GM18868 (cell line): ENCODE results near the gene ZNF100.
"Not testable (repeated sequence)": the region's sequence is repeated elsewhere in the genome, so short reads cannot be mapped to it uniquely, and the experiment has no call there.

Source experiments
- ATAC-seq: cut with Tn5 transposase; IDR thresholded peaks from one replicate; pipeline ENCODE4 v1.9.1; 2021; ENCODE audit warnings: mild to moderate bottlenecking, moderate library complexity; ENCODE audit not compliant: unreplicated experiment

The ZNF100 gene

DNA sequence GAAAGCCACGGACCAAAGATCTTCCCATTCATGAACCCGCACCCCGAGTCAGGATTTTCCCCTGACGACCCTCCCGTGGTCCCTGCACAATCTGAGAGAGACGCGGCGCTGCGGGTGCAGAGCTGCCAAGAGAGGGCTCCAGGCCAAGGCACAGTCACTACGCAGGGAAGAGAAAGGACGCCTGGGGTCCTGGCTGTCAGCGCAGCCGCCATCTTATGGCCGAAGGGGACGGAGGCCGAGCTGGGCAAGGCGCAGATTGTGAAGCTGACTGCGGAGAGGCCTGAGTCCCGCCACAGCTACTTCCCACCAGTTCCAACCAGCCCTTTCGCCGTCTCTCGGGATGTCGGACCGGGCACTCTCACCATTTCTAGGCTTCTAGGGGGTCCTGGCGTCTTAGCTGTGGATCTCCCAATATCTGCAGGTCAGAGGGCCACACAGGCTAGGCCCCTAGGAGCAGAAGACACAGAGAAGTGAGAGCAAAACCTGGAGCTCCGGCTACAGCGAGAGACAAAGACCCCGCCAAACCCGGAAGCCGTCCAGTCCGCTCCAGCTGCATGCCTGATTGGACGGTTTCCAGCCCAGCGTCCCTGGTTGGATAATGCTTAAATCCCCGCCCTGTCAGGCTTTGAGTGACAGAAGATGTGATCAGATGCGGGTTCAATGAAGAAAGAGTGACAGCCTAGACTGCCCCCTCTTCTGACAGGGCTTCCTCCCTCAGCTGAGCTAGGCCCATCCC lies at the start of gene ZNF100:
ZNF100 (minus strand) TSS at position 515 of the 736 bp plus-strand sequence; CDS start at position 365, 150 bp downstream.
- peak; percentile 95 for ATAC-seq

DNA sequence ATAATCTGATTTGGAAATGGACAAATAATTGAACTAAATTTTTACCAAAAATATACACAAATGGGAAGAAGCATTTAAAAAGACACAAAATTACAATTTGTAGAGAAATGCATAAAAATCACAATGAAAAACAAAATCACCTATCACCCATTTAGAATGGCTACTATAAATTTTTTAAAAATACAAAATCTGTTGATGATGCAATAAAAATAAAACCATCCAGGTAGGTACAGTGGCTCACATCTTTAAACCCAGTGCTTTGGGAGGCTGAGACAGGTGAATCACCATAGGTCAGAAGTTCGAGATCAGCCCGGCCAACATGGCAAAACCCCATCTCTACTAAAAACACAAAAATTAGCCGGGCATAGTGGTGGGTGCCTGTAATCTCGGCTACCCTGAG lies 45.1 kb upstream of the ZNF100 start:
- no peak for ATAC-seq

DNA sequence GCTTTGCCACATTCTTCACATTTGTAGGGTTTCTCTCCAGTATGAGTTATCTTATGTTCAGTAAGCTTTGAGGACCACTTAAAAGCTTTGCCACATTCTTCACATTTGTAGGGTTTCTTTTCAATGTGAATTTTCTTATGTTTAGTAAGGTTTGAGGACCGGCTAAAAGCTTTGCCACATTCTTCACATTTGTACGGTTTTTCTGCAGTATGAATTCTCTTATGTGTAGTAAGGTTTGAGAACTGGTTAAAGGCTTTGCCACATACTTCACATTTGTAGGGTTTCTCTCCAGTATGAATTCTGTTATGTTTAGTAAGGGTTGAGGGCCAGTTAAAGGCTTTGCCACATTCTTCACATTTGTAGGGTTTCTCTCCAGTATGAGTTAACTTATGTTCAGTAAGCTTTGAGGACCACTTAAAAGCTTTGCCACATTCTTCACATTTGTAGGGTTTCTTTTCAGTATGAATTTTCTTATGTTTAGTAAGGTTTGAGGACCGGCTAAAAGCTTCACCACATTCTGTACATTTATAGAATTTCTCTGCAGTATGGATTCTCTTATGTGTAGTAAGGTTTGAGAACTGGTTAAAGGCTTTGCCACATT lies 41.1 kb upstream of the ZNF100 start:
- ATAC-seq, result not testable (repeated sequence)

DNA sequence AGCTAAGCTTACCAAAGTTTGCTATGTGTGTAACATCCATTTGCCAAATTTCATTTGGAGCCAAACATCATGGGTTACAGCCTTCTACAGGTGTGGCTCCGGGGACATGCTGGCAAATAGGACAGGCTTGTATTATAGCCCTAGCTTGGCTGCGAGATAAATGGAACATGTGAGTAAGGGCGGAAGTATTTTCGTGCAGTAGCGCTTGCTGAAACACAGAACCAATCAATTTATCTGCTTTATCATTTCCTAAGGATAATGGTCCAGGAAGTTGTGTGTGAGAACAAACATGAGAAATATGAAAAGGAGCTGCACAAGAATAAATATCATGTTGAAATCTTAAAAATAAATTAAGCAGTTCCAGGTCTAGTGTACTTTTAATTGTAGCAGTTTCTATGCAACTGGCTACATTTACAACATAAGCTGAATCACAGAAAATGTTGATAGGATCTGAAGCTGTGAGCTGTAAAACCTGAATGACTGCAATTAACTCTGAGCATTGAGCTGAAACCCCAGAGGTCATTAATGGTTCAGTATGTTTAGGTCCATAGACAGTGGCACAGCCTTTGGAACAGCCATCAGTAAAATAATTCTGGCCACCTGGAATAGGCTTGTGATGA lies 22.2 kb upstream of the ZNF100 start:
- no peak for ATAC-seq

DNA sequence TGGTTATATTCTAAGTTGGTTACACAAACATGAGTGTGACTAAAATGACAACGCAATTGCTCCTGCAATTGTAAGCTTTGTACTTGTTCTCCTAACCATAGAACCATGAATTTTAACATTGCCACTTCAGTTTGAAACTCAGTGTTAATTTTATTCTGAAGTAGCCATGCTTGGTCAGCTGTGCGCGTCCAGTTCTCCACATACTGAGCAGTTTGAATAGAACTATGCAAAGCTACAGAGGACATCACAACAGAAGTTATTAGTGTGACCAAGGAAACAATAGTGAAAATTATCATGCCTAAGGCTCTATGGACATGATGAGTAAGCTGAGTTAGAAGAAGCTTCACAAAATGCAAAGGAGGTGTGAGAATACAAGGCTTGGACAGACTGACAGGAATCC lies 19.6 kb upstream of the ZNF100 start:
- no peak for ATAC-seq

DNA sequence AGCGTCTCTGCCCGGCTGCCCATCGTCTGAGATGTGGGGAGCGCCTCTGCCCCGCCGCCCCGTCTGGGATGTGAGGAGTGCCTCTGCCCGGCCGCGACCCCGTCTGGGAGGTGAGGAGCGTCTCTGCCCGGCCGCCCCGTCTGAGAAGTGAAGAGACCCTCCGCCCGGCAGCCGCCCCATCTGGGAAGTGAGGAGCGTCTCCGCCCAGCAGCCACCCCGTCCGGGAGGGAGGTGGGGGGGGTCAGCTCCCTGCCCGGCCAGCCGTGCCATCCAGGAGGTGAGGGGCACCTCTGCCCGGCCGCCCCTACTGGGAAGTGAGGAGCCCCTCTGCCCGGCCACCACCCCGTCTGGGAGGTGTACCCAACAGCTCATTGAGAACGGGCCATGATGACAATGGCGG lies 8.4 kb upstream of the ZNF100 start:
- ATAC-seq, result not testable (repeated sequence)

DNA sequence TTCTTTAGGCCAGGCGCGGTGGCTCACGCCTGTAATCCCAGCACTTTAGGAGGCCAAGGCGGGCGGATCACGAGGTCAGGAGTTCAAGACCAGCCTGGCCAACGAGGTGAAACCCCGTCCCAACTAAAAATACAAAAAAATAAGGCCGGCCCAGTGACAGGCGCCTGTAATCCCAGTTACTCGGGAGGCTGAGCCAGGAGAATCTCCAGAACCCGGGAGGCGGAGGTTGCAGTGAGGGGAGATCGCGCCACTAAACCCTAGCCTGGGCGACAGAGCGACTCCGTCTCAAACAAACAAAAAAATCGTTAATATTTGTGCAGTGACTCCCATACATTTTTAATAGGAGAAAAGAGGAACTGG lies 694 bp downstream of the ZNF100 start:
- ATAC-seq, result peak; percentile 2

DNA sequence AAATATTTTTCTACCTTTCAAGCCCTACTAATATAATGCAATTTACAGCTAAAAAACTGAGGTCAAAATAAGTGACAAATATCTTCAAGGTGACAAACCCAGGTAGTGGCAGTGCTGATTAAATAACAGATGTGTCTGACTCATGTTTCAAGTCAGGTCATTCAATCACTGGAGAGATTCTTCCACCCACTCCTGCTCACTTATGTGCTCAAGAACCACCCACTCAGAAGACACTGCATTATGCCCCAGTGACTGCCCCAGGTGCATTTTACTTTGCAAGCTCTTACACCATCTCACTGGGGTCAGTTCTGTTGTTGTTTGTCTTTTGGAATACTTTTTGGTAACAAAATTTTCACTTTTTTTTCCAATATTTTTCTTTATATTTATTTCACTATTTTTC lies 2.2 kb downstream of the ZNF100 start:
- no peak for ATAC-seq

DNA sequence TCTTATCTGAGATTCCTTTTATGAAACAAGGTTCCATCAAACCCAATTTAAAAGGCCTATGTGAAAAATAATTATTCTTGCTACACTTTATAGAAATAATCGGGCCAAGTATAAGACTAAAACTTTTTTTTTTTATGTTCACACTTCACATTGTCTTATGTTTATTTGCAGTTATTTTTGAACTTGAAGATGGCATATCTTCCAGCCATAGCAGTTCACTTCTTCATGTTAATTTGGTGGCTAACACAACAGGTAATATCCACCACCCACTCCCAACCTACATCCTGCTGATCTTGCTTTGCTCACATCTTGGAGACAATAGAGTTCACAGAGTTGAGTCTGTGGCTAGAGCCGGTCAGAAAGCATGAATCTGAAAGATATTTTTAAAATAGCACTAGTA lies 5.8 kb downstream of the ZNF100 start:
- not testable (repeated sequence) for ATAC-seq

DNA sequence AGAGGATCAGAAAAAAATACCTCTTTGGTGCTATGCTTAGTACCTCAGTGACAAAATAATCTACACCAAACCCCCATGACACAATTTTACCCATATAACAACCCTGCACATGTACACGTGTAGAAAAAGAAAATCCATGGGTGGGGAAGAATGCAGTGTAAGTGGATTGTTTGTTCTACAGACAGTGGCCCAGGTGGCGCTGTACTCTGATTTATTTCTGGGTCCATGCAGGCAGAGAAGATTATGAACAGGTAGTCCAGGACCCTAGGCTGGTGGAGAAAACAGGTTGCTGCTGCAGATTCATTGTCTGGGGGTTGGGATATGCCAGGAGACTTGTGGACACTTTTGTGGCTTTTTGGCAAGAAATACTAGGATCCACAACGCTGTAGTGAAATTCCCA lies 9.1 kb downstream of the ZNF100 start:
- ATAC-seq, result no peak

DNA sequence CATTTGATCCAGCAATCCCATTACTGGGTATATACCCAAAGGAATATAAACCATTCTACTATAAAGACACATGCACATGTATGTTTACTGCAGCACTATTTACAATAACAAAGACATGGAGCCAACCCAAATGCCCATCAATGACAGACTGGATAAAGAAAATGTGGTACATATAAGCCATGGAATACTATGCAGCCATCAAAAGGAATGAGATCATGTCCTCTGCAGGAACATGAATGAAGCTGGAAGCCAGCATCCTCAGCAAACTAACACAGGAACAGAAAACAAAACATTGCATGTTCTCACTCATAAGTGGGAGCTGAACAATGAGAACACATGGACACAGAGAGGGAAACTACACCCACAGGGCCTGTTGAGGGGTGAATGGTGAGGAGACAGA lies 11.8 kb downstream of the ZNF100 start:
- ATAC-seq, result not testable (repeated sequence)

DNA sequence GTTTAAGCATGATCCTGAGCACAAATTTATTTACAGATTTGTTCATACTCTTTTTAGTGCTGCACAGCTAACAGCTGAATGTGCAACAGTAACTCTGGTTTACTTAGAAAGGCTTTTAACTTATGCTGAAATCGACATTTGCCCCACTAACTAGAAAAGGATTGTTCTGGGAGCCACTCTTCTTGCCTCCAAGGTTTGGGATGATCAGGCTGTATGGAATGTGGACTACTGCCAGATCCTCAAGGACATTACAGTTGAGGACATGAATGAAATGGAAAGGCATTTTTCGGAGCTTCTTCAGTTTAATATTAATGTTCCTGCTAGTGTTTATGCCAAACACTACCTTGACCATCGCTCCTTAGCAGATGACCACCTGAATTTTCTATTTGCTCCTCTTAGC lies 16.0 kb downstream of the ZNF100 start:
- ATAC-seq, result no peak

DNA sequence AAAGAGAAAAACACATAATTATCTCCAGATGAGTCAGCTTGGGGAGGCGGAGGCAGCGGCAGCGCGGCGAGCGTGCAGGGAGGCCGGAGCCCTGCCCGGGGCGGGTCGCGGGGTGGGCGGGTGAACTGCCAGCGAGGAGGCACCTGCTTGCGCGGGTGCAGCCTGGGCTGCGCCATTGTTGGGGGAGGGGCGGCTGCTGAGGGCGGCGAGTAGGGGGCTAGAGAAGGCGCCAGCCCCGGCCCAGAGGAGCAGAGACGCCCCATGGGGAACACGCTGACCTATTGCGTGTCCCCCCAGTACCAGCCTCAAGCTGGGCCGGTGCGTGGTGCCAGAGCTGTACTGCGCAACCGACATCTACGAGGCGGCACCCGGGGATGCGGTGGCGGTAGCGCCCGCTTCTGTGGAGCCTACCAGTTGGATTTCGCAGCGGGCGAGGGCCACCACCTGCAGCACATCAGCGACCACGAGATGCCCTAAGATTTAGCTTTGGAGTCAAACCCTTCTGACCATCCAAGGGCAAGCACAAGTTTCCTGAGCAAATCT lies 16.7 kb downstream of the ZNF100 start:
- no peak for ATAC-seq

DNA sequence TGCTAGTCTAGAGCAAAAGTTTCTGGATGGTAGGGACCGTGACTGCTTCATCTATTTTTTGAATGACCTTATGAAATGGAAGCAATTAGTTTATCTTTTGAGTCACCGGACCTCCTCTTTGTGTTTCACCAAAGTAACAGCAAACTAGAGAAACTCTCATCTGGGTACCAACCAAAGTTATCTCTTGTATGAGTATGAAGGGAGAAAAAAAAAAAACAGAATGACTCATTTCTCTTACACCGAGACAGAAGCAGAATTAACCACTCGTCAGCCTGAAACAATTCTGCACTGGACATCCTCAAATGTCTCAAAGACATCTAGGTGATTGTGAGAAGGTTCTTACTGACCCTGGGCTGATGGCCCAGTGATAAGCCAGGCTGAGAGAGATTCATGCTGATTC lies 18.3 kb downstream of the ZNF100 start:
- no peak for ATAC-seq

DNA sequence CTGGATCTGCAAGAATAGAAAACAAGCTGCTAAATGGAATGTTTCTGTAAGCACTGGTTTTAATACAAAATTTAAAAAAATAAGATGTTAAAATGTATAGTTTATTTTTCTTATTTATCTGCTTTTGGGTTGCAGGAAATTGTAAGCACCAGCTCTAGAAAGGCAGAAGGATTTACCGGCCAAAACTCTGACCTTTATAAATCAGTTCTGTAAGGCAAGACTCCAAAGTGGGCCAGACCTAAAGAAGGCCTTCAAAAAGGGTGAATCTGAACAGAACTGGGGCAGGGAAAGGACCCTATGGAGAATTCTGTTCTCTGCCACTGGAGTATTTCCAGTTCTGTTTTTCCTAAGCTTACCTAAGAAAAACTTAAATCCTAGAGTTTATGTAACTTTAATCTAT lies 19.3 kb downstream of the ZNF100 start:
- ATAC-seq, result no peak

DNA sequence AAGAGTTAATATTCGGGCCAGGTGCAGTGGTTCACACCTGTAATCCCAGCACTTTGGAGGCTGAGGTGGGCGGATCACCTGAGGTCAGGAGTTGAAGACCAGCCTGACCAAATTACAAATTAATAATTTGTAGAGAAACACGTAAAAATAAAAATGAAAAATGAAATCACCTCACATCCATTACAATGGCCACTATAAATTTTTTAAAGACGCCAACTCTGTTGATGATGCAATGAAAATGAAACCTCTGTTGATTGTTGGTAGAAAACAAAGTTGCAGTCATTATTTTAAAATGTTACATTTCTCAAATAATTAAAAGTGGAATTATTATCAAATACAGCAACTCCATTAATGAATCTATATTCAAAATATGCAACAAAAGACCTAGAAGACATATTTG lies 26.8 kb downstream of the ZNF100 start:
- no peak for ATAC-seq

DNA sequence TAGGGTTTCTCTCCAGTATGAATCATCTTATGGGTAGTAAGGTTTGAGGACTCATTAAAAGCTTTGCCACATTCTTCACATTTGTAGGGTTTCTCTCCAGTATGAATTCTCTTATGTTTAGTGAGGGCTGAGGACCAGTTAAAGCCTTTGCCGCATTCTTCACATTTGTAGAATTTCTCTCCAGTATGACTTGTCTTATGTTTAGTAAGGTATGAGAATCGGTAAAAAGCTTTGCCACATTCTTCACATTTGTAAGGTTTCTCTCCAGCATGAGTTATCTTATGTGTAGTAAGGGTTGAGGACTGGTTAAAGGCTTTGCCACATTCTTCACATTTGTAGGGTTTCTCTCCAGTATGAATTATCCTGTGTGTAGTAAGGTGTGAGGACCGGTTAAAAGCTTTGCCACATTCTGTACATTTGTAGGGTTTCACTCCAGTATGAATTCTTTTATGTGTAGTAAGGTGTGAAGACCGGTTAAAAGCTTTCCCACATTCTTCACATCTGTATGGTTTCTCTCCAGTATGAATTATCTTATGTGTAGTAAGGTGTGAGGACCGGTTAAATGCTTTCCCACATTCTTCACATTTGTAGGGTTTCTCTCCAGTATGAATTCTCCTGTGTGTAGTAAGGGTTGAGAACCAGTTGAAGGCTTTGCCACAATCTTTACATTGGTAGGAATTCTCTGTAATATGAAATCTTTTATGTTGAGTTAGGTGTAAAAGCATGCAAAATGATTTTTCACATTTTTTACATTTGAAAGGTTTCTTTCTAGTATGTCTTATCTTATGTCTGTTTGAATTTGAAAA lies 40.2 kb downstream of the ZNF100 start:
- ATAC-seq, result not testable (repeated sequence)

DNA sequence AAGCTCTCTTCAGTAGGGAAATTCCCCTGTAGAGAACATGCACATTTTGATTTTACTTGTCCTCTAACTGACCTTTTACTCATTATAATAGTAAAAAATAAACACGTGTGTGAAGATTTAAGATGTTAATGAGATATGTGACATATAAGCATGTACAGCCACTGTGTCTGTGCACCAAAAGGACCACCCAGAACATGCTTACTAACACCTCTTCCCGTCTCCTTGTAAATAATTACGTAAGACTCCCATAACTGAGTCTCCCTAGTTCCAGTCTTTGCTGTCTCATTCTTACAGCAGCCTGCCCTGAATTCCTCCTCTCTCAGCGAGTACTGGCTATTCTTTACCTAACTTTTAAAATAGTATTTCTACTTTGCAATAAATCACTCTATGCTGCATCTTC lies 53.6 kb downstream of the ZNF100 start:
- no peak for ATAC-seq

DNA sequence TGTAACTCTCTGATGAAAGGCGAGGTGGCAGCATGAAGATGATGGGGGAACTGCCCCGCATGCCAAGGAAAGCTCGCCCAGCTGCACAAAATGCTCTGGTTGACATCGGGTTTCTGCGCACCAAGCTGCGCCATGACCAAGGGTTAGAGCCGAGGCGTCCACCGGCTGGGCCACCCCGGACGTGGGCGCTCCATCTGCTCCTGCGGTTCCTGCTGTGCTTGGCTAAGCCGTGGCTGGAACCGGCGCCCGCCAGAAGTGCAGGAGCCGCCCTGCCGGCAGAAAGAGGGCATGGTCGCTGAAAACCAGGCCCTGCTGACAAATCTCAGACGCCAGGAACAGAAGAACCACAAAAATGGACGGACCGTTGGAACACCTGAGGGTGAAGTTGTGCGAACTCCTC lies 57.9 kb downstream of the ZNF100 start:
- no peak for ATAC-seq

DNA sequence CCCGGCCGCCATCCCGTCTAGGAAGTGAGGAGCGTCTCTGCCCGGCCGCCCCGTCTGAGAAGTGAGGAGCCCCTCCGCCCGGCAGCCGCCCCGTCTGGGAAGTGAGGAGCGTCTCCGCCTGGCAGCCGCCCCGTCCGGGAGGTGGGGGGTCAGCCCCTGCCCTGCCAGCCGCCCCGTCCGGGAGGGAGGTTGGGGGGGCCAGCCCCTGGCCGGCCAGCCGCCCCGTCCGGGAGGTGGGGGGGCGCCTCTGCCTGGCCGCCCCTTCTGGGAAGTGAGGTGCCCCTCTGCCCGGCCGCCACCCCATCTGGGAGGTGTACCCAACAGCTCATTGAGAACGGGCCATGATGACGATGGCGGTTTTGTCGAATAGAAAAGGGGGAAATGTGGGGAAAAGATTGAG lies 59.5 kb downstream of the ZNF100 start:
- ATAC-seq, result not testable (repeated sequence)

DNA sequence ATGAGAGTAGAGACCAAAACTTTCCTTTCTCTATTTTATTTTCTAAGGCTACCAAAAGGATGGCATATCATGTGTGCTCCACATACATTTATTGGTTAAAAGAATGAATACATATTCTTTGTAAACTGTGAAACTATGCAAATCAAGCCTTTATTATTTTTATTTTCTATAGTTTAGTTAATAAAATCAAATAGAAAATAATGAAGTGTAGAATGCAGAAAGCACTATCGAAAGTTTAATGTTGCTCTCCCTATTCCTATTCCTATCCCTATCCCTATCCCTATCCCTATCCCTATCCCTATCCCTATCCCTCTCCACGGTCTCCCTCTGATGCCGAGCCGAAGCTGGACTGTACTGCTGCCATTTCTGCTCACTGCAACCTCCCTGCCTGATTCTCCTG lies 60.3 kb downstream of the ZNF100 start:
- ATAC-seq, result no peak
